C4-2B (cell line): ENCODE results near the gene CNTN4.

Source experiments
- ZFX ChIP-seq: fragments of 450-650 bp; IDR thresholded peaks from 2 replicates; pipeline ENCODE4 v1.6.1; 2017
- TF ChIP-seq, protein P1 (sequence below): fragments of 450-650 bp; conservative IDR thresholded peaks from 2 replicates; pipeline ENCODE4 v1.5.1; 2017; ENCODE audit warnings: mild to moderate bottlenecking

DNA sequence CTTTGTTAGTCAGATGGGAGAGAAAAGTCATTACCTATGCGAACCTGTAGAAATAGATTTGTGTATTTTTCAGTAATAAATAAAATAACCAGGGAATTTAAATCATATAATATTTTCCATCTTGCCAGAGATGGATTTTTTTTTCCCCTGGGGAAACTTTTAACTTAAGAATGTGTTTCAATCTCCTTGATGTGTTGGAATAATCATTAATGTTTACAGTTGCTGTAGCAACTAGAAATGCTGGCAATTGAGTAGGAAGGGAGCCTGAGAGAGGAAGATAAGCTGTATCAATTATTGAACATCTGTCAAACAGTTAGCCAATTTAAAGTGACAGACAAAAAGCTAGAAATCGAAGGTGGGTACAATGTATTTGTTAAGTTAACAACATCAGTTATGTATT, 752.0 kb downstream of the CNTN4 start:
- TF ChIP-seq, protein P1, sequence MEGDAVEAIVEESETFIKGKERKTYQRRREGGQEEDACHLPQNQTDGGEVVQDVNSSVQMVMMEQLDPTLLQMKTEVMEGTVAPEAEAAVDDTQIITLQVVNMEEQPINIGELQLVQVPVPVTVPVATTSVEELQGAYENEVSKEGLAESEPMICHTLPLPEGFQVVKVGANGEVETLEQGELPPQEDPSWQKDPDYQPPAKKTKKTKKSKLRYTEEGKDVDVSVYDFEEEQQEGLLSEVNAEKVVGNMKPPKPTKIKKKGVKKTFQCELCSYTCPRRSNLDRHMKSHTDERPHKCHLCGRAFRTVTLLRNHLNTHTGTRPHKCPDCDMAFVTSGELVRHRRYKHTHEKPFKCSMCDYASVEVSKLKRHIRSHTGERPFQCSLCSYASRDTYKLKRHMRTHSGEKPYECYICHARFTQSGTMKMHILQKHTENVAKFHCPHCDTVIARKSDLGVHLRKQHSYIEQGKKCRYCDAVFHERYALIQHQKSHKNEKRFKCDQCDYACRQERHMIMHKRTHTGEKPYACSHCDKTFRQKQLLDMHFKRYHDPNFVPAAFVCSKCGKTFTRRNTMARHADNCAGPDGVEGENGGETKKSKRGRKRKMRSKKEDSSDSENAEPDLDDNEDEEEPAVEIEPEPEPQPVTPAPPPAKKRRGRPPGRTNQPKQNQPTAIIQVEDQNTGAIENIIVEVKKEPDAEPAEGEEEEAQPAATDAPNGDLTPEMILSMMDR, result no peak
- TF ChIP-seq ZFX, result no peak
